HG03439 (cell line): ENCODE results near the gene CLEC14A.

Source experiments
- ATAC-seq: cut with Tn5 transposase; IDR thresholded peaks from one replicate; pipeline ENCODE4 v1.9.1; 2021; ENCODE audit warnings: mild to moderate bottlenecking, moderate library complexity; ENCODE audit not compliant: unreplicated experiment

CLEC14A gene

GRCh38 chr14:38250331-38250730 is 5.6 kb downstream of the CLEC14A start:
- no peak for ATAC-seq

- ATAC-seq, result no peak
Observed at GRCh38 chr14:38248321-38249028, 7.4 kb downstream of the CLEC14A start.

- no peak for ATAC-seq
Observed at GRCh38 chr14:38243696-38244240, 12.1 kb downstream of the CLEC14A start.

- ATAC-seq, result no peak
Observed at GRCh38 chr14:38238878-38239277, 17.0 kb downstream of the CLEC14A start.

- ATAC-seq, result no peak
Observed at GRCh38 chr14:38238332-38238731, 17.6 kb downstream of the CLEC14A start.

- no peak for ATAC-seq
Observed at GRCh38 chr14:38233218-38233617, 22.7 kb downstream of the CLEC14A start.

- ATAC-seq, result no peak
Observed at GRCh38 chr14:38226366-38226765, 29.5 kb downstream of the CLEC14A start.

- ATAC-seq, result no peak
Observed at GRCh38 chr14:38225946-38226345, 29.9 kb downstream of the CLEC14A start.

- ATAC-seq, result no peak
Observed at GRCh38 chr14:38224338-38224737, 31.6 kb downstream of the CLEC14A start.

- ATAC-seq, result no peak
Observed at GRCh38 chr14:38221077-38221476, 34.8 kb downstream of the CLEC14A start.

GRCh38 chr14:38217553-38217952 is 38.3 kb downstream of the CLEC14A start:
- ATAC-seq, result no peak

- ATAC-seq, result no peak
Observed at GRCh38 chr14:38213001-38213400, 42.9 kb downstream of the CLEC14A start.

- no peak for ATAC-seq
Observed at GRCh38 chr14:38212111-38212510, 43.8 kb downstream of the CLEC14A start.

GRCh38 chr14:38211255-38211735 is 44.6 kb downstream of the CLEC14A start:
- ATAC-seq, result no peak

- ATAC-seq, result no peak
Observed at GRCh38 chr14:38210587-38211216, 45.2 kb downstream of the CLEC14A start.

- no peak for ATAC-seq
Observed at GRCh38 chr14:38209572-38210557, 46.0 kb downstream of the CLEC14A start.

GRCh38 chr14:38208618-38209562 is 47.0 kb downstream of the CLEC14A start:
- ATAC-seq, result no peak

GRCh38 chr14:38207736-38208617 is 47.9 kb downstream of the CLEC14A start, which contains the start of gene SSTR1:
SSTR1 (plus strand) TSS chr14:38207904; CDS start chr14:38209390, 1,486 bp downstream.
- no peak for ATAC-seq

GRCh38 chr14:38207377-38207735 is 48.5 kb downstream of the CLEC14A start:
- no peak for ATAC-seq
